PFSK-1 (cell line): Measurements from ENCODE around the gene GALNT18.

Experiments
- FOXP2 ChIP-seq: optimal IDR thresholded peaks from 2 replicates; pipeline ENCODE3; 2011; ENCODE audit warnings: borderline replicate concordance, control low read depth, inconsistent platforms; ENCODE audit not compliant: insufficient read depth; ENCODE audit errors: extremely low read length, extremely low read depth
- POLR2AphosphoS5 ChIP-seq: IDR thresholded peaks from 2 replicates; pipeline ENCODE4 v1.6.1; 2012; ENCODE audit warnings: low read depth, mild to moderate bottlenecking, control low read depth, low read length, moderate library complexity
- SIN3A ChIP-seq: IDR thresholded peaks from 2 replicates; pipeline ENCODE4 v1.6.1; 2012; ENCODE audit warnings: mild to moderate bottlenecking, low read length, moderate library complexity, borderline replicate concordance; ENCODE audit not compliant: insufficient read depth
- TAF1 ChIP-seq: IDR thresholded peaks from 2 replicates; pipeline ENCODE4 v1.6.1; 2012; ENCODE audit warnings: low read length, control low read depth, borderline replicate concordance; ENCODE audit not compliant: insufficient read depth
- TF ChIP-seq, protein P1 (sequence below), 2 experiments: IDR thresholded peaks; 2 replicates each; pipeline versions ENCODE4 v1.6.1 to v1.8.0; 2011 to 2012; ENCODE audit warnings: low read depth in 2 of 2, low read length in 2 of 2, control low read depth in 1 of 2, inconsistent platforms in 1 of 2, mild to moderate bottlenecking in 1 of 2, moderate library complexity in 1 of 2; ENCODE audit not compliant: insufficient read depth in 1 of 2

DNA sequence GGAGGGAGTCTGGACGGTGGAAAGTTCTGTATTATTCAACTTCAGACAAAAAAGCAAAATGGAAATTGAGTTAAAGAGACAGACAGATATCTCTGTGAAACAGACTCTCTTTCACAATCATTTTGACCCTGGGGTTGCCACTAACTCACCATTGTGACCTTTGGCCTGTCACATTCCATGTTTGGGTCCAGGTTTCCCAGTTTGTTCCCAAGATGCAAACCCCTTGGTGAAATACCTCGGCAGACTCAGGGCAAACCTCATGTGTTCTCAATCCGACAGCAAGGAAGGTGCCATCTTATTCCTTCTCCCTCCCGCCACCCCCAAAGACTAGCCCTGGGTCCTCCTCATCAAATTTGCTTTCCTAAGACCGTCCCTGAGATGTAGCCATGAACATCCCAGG lies 41.8 kb downstream of the GALNT18 start:
- TF ChIP-seq, protein P1, sequence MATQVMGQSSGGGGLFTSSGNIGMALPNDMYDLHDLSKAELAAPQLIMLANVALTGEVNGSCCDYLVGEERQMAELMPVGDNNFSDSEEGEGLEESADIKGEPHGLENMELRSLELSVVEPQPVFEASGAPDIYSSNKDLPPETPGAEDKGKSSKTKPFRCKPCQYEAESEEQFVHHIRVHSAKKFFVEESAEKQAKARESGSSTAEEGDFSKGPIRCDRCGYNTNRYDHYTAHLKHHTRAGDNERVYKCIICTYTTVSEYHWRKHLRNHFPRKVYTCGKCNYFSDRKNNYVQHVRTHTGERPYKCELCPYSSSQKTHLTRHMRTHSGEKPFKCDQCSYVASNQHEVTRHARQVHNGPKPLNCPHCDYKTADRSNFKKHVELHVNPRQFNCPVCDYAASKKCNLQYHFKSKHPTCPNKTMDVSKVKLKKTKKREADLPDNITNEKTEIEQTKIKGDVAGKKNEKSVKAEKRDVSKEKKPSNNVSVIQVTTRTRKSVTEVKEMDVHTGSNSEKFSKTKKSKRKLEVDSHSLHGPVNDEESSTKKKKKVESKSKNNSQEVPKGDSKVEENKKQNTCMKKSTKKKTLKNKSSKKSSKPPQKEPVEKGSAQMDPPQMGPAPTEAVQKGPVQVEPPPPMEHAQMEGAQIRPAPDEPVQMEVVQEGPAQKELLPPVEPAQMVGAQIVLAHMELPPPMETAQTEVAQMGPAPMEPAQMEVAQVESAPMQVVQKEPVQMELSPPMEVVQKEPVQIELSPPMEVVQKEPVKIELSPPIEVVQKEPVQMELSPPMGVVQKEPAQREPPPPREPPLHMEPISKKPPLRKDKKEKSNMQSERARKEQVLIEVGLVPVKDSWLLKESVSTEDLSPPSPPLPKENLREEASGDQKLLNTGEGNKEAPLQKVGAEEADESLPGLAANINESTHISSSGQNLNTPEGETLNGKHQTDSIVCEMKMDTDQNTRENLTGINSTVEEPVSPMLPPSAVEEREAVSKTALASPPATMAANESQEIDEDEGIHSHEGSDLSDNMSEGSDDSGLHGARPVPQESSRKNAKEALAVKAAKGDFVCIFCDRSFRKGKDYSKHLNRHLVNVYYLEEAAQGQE (IDR thresholded peaks at IDR 0.05; ENCODE audit: insufficient read depth in 1 of 2, low read depth in 2 of 2, low read length in 2 of 2), result no peak
- TF ChIP-seq SIN3A, result no peak
- TF ChIP-seq TAF1, result no peak
- TF ChIP-seq POLR2AphosphoS5, result no peak
- no peak for TF ChIP-seq FOXP2
